ENCODE data around the gene CLDN14. TPM values are rescaled to one million over a fixed set of nuclear protein-coding genes. Genes with fewer than 3 reads are reported as not detected.

The CLDN14 gene
- total RNA-seq, 1 donor from 2014 or later, result not detected

DNA sequence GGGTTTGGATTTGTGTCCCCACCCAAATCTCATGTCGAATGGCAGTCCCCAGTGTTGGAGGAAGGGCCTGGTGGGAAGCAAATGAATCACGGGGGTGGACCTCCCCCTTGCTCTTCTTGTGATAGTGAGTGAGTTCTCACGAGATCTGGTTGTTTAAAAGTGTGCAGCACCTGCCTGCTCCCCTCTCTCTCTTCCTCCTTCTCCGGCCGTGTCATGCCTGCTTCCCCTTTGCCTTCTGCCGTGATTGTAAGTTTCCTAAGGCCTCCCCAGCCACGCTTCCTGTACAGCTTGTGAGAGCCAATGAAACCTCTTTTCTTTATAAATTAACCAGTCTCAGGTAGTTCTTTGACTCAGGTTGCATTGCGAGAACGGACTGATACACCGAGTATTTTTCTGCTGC is 15.9 kb downstream of the CLDN14 start:
- no peak overlapping the region for H3K27ac ChIP-seq (replicated peaks)
- H3K36me3 ChIP-seq, result no peaks in the 10 kb centered on the region
- intact Hi-C loops (cut with micrococcal nuclease), result no loop called here
- TF ChIP-seq, protein P1, sequence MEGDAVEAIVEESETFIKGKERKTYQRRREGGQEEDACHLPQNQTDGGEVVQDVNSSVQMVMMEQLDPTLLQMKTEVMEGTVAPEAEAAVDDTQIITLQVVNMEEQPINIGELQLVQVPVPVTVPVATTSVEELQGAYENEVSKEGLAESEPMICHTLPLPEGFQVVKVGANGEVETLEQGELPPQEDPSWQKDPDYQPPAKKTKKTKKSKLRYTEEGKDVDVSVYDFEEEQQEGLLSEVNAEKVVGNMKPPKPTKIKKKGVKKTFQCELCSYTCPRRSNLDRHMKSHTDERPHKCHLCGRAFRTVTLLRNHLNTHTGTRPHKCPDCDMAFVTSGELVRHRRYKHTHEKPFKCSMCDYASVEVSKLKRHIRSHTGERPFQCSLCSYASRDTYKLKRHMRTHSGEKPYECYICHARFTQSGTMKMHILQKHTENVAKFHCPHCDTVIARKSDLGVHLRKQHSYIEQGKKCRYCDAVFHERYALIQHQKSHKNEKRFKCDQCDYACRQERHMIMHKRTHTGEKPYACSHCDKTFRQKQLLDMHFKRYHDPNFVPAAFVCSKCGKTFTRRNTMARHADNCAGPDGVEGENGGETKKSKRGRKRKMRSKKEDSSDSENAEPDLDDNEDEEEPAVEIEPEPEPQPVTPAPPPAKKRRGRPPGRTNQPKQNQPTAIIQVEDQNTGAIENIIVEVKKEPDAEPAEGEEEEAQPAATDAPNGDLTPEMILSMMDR (IDR thresholded peaks at IDR 0.05; ENCODE audit: borderline replicate concordance), result no peak
- DNase-seq, result no peak
- no peak overlapping the region for H3K4me3 ChIP-seq
- peaks cover 20% of the 10 kb centered on the region for H3K27me3 ChIP-seq (ENCODE audit: low read depth)
- peaks cover 13% of the 10 kb centered on the region for H3K4me1 ChIP-seq
- no peaks in the 10 kb centered on the region for H3K9me3 ChIP-seq (replicated peaks)

DNA sequence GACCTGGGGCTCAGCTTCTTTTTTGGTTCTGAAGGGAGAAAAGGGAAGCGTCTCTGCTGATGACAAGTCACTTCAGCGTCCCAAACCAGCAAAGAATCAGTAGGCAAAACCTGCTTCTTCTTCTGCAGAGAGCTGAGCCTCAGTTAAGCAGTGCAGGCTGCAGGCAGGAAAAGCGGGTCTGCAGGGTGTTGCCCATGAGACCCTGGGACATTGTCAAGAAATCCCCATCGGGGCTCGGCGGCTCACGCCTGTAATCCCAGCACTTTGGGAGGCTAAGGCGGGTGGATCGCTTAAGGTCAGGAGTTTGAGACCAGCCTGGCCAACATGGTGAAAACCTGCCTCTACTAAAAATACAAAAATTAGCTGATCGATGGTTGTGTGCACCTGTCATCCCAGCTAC is 16.7 kb downstream of the CLDN14 start:
- peaks cover 20% of the 10 kb centered on the region for H3K27me3 ChIP-seq (ENCODE audit: low read depth)
- H3K9me3 ChIP-seq (replicated peaks), result no peaks in the 10 kb centered on the region
- no peak for DNase-seq
- H3K4me1 ChIP-seq, result peaks cover 13% of the 10 kb centered on the region
- TF ChIP-seq, protein P1 (IDR thresholded peaks at IDR 0.05; ENCODE audit: borderline replicate concordance), result no peak
- intact Hi-C loops (cut with micrococcal nuclease), result no loop called here
- no peaks in the 10 kb centered on the region for H3K36me3 ChIP-seq
- H3K4me3 ChIP-seq, result no peak overlapping the region
- no peak overlapping the region for H3K27ac ChIP-seq (replicated peaks)

DNA sequence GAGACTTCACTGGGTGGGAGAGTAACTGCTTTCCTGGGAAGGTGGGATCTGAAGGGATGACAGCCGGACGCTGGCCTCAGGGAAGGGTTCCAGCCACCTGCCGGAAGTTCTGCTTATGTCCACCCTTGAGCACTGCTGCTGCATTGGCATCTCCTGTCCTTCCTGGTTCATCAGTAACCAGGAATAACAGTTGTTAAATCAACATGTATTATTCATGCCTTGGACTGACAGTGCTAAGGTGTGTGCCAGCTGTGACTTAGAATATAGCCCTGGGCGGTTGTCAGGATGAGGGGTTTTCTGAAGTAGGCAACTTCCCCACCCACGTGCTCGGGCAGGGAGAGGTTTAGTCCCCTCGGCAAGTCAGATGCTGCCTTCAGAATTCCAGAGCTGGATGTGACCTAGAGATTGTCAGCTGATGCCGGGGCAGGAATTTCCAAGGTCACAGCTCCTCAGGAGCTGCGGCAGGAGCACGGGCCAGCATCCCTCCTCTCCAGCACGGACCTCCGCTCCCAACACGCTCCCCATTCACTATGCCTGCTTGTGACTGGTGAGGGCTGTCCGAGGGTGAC is 17.9 kb downstream of the CLDN14 start:
- Histone ChIP-seq H3K4me1 (peaks cover 13% of the 10 kb centered on the region), H3K9me3 (replicated peaks) (no peaks in the 10 kb centered on the region), H3K27me3 (ENCODE audit: low read depth) (peaks cover 20% of the 10 kb centered on the region), H3K27ac (replicated peaks) (no peak overlapping the region), H3K4me3 (no peak overlapping the region), H3K36me3 (no peaks in the 10 kb centered on the region)
- intact Hi-C loops (cut with micrococcal nuclease), result no loop called here
- DNase-seq, result no peak
- TF ChIP-seq, protein P1 (IDR thresholded peaks at IDR 0.05; ENCODE audit: borderline replicate concordance), result no peak

DNA sequence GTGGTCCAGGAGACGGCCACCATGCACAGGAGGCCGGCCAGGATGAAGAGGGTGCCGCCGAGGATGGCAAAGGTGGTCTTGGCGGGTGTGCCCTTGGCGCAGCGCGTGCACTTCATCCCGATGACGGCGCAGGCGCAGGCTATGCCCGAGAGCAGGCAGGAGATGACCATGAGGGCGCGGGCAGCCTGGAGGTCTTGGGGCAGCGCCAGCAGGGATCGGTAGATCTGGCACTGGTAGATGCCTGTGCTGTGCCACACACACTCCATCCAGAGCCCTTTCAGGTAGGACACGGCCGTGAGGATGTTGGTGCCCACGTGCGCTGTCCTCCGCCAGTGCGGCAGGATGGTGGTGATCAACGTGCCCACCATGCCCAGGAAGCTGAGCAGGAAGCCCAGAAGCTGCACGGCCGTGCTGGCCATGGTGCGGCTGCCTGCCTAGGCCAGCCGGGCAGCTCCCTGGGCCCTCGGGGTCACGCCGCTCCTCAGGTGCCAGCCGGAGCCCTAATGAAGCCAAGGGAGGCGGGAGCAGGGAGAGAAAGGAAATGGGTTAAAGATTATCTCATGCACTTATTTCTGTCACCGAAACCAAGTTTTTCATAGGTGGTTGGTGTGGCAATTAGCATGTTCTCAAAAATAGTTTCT is 18.5 kb downstream of the CLDN14 start:
- H3K27ac ChIP-seq (replicated peaks), result no peak overlapping the region

DNA sequence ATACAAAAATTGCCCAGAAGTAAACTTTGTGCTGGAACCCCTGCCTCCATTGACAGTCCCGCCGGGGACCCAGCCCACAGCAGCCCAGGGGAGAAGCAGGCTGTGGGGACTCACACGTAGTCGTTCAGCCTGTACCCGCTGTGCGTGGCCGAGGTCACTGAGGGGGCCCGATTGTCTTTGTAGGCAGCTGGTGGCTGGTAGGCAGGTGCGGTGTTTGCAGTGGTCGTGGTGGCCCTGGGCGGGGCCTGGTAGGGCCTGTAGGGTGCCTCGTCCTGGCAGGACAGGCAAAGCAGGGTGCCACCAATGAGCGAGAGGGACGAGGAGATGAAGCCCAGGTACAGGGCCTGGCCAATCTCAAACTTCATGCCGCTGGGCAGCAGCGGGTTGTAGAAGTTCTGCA is 19.1 kb downstream of the CLDN14 start:
- peaks cover 20% of the 10 kb centered on the region for H3K27me3 ChIP-seq (ENCODE audit: low read depth)
- peaks cover 13% of the 10 kb centered on the region for H3K4me1 ChIP-seq
- H3K9me3 ChIP-seq (replicated peaks), result no peaks in the 10 kb centered on the region
- H3K4me3 ChIP-seq, result no peak overlapping the region
- no peak overlapping the region for H3K27ac ChIP-seq (replicated peaks)
- no peaks in the 10 kb centered on the region for H3K36me3 ChIP-seq
- TF ChIP-seq, protein P1 (IDR thresholded peaks at IDR 0.05; ENCODE audit: borderline replicate concordance), result no peak
- no peak for DNase-seq
- intact Hi-C loops (cut with micrococcal nuclease), result no loop called here

More for the DNA sequence above, 18.5 kb downstream of the CLDN14 start:
- no peak for DNase-seq
- peaks cover 20% of the 10 kb centered on the region for H3K27me3 ChIP-seq (ENCODE audit: low read depth)
- intact Hi-C loops (cut with micrococcal nuclease), result no loop called here
- no peaks in the 10 kb centered on the region for H3K36me3 ChIP-seq
- no peaks in the 10 kb centered on the region for H3K9me3 ChIP-seq (replicated peaks)
- H3K4me3 ChIP-seq, result no peak overlapping the region
- peaks cover 13% of the 10 kb centered on the region for H3K4me1 ChIP-seq
- TF ChIP-seq, protein P1 (IDR thresholded peaks at IDR 0.05; ENCODE audit: borderline replicate concordance), result no peak
